NCI-H748 treated with DMSO at 0.1 percent for 48 hours (cell line): ENCODE results near the gene NPBWR2.
A peak's percentile ranks its signal among the peaks of the same experiment; 100 is the strongest.

Experiments
- DNase-seq: peaks from one replicate; lab custom pipeline; 2025; lab: John Stamatoyannopoulos, UW

The NPBWR2 gene, protein sequence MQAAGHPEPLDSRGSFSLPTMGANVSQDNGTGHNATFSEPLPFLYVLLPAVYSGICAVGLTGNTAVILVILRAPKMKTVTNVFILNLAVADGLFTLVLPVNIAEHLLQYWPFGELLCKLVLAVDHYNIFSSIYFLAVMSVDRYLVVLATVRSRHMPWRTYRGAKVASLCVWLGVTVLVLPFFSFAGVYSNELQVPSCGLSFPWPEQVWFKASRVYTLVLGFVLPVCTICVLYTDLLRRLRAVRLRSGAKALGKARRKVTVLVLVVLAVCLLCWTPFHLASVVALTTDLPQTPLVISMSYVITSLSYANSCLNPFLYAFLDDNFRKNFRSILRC

DNA sequence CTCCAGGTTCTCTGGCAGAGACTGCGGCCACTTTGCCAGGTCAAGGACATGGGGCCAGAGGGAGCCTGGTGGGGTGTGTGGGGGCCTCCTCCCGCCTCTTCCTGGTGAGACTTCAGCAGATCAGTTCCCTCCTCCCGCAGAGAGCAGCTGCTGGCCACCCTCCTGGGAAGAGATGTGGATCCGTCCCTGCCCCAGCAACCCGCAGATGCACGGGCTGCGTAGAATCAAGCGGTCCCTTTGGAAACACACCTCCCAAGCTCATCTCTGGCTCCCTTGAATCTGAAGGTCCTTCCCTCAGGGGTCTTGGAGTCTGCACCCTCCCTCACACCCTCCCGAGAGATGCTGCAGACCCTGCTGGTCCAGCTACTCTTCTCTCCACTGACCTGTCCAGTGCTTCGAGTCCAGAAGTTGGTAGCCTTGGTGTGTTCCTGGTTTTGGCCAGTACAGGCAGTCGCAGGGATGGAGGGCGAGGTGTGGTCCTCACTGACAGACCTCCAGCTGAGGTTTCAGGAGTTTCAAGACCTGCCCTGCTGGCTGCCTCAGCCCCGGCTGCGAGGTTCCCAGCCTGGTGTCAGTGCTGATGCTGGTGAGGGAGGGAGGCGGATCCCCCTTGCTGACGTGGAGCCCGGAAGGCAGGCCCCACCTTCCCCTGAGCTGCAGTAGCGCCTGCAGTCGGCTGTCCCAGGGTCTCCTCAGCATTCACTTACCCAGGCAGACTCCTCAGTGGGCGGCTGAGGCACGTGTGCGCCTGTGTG lies at the start of gene NPBWR2:
Gene NPBWR2 (minus strand): TSS at position 585 of the 755 bp plus-strand sequence. CDS start 734 bp downstream, outside the sequence.
- no peak for DNase-seq

DNA sequence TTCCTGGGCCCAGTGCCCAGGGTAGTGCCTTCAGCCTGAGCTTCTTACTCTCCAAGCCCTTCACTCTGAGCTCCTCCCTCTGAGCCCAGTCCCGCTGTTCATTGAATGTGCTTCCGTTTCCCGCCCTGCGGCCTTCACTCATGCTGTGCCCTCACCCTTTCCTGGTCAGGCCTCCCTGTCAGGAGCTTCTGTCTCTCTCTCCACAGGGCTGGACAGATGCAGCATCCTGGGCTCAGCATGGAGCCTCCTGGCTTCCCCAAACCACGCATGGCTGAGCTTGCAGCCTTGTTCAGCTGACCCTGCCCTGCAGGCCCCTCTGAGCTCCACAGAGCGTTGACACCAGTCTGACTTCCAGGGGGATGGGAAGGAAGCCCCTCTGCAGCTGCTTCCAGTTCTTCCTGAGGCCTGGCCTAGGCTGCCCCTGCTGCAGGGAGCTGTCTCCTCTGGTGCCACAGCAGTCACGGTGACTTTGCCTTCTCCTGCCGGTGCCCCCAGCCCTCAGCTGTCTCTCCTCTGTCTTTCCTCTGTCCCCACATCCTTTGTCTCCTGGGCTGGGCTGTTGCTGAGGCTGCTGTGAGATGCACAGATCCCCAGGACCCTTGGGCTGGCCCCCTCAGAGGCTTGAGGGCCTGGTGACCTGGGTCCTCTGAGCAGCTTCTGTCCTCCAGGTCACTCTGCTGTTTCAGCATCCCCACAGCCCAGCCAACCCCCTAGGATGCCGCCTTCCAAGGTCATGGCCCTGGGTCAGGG lies 48.9 kb upstream of the NPBWR2 start:
- DNase-seq = no peak

DNA sequence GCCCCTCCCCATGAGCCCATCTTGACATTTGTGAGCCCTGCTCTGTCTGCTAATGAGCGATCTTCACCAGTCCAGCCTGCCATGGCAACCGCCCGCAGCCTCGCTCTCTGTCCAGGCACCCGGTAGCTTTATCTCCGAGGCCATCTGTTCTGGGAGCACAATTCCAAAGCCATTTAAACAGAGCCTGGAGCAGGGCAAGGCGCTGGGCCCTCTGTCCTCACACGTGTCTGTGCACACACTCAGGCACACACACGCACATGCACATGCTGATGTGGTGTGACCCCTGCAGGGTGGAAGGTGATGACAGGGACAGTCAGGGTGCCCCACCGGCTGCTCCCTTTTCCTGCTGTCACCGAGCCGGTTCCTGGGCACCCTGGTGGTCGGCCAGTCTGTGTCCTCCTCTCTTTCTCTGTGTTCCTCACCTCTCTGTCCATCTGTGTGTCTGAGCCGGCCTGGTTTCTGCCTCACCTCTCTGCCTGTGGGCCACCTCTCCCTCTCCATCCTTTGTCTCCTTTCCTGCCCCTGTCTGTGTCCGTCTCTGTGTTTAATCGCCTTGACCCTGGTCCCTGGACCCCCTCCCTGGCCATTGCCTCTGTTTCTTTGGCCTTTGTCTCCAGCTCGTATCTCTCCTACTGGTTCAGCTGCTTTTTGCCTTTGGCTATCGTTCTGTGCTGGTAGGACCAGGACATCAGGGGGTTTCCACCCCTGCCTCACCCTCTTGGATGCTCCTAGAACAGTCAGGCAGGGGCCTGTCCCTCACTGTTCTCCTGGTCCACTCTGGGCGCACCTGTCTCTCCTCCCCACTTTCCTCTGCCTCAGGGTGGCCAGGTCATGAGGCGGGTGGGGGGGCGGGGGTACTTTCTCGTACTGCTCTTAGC lies 48.1 kb upstream of the NPBWR2 start:
- DNase-seq = no peak

DNA sequence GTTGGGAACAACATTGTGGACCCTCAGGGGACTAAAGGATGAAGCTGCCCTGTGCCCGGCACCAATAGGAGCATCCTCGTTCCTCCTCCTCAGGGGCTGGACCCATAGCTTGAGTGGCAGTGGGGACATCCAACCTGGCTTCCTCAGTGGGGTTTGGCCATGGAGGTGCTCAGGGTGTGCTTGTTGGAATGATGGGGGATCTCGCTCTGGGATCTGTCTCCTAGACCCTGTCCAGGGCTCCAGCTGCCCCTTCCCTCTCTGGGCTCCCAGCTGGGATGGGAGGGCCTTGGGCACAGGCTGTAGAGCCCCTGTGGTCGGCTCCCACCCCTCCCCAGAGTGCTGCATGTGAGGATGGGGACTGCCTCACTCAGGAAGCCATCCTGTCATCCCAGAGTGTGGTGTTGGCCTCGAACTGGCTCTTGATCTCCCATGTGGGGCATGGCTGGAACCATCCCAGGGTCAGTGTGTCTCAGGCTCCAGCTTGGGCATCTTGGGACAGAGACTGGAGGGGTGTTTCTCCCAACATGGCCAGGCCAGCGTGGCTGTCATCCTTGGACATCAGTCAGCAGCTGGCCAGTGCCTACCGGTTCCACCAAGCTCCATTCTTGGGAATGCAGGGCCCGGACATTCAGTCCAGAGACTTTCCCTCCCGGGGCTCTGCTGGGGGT lies 47.4 kb upstream of the NPBWR2 start:
- DNase-seq = no peak

DNA sequence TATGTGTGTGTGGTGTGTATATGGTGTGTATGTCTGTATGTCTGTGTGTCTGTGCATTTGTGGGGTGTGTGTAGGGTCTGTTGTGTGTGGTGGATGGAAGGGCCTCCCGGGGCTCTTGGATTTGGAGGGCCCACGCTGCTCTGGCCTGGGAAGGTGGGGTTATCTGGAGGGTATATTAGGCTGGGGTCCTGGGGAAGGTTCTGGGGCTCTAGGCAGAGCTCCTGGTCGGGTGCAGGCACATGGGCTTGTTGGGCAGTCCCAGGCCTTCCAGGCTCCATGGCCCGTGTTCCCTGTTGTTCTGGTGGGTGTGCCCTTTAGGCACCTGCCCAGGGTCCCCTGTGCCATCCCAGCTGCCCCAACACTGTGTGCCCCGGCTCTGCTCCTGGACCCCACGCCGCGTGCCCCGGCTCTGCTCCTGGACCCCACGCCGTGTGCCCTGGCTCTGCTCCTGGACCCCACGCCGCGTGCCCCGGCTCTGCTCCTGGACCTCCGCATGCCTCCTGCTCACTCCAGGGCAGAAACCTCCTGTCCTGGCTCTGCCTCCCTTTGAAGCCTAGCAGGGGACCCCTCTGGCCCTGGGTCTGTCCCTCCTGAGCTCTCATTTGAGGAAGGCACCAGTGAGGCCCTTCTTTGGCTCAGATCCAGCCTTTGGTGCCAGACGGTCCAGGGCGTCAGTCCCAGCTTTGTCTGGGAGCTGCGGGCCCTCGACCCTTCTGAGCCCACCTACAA lies 46.7 kb upstream of the NPBWR2 start:
- DNase-seq = no peak

DNA sequence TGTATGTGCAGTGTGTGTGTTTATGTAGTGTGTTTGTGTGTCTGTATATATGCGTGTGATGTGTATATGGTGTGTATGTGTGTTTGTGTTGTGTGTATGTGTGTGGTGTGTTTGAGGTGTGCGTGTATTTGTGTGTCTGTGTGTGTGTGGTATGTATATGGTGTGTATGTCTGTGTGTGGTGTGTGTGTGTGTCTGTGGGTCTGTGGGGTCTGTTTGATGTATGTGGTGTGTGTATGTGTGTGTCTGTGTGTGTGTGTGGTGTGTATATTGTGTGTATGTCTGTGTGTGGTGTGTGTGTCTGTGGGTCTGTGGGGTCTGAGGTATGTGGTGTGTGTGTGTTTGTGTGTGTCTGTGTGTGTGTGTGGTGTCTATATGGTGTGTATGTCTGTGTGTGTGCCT lies 46.0 kb upstream of the NPBWR2 start:
- DNase-seq = no peak

DNA sequence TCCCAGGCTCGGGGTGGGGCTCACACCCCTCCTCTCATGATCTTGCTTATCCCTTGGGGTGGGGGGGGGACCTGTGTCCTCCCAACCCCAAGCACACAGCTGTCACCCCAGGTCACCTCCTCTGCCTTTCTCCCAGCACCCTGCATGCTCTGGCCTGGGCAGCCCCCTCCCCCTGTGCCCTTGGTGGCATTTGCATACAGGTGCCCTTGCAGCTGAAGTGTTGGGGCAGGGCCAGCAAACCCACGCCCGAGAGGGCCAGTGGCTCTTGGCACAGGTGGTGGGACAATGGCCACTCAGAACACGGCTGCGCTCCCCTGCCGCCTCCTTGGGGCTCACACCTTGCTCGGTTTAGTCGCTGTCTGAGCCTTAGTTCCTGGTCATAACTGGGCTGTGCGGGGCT lies 45.5 kb upstream of the NPBWR2 start:
- DNase-seq = peak; percentile 33

DNA sequence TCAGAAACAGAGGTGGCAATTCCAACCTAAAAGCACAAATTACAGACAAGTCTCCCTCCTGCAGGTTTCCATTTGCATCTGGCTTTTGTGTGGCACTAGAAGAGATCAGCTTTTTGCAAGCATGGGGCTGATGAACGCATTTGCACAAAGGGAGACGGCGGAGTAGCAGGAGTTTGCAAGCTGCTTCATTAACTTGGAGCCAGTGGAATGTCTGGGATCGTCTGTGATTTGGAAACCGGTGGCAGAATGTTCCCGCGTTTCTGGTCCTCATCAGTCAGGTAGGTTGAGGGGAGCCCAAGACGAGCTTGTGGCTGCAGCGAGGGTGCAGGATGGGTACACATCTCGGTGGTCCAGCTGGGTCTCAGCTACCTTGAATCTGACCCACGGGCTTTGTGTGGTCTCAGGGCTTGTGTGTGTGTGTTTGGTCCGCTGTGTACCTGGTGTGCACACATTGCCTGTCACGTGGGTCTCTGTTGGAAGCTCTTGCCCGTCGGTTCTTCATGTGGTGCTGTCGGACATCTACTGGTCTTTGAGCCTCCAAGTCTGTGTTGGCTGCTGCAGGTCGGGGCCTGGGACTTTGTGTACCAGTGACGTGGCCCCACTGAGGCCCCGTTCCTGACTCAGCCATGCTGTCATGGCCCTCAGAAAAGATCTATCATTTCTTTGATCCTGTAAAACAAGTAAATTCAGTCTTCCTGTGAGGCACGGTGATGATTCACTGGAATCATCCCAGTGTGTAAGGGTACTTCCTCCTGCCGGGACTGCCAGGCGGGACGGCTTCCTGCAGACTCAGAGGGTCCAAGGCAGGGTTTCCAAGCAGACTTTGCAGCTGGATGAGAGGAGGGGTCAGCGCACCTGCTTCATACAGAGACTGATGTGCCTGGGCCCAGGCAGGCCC lies 44.5 kb upstream of the NPBWR2 start:
- no peak for DNase-seq

DNA sequence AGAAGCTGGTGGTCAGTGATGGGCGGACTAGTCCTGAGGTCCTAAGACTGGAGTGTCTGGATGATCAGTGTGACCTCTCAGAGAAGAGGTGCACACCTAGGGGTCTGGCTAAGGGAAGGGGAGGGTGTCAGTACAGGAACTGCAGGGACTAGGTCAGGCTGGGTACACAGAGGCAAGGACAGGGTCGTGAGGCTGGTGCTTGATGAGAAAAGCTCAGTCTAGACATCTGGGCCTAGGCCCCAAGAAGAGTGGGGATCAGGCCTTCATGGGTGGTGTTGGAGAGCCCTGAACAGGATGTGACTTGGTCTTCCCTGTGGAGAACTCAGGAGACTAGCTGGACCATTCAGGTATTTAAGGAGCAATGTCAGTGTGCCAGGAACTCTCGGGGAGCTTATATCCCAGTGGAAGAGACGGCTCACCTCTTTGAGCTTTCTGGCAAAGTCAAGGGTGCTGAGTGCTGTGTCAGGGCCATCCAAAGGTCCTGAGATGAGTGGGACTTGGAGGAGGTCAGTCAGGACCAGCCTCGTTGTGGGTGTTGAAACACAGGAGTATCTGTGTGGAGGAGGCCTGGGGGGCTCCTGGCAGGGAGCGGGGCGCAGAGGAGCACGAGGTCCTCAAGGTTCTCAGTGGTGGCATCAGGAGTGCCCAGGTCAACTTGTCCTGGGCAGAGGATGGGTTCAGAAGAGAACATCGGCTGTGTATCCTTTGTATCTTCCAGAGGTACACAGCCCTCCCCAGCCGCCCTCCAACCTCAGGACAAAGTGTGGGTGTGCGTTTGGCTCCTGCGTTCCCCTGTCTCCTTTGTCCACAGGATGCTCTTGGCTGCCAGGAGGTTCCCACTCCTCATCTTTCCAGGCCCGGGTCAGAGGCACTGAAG lies 43.6 kb upstream of the NPBWR2 start:
- no peak for DNase-seq

DNA sequence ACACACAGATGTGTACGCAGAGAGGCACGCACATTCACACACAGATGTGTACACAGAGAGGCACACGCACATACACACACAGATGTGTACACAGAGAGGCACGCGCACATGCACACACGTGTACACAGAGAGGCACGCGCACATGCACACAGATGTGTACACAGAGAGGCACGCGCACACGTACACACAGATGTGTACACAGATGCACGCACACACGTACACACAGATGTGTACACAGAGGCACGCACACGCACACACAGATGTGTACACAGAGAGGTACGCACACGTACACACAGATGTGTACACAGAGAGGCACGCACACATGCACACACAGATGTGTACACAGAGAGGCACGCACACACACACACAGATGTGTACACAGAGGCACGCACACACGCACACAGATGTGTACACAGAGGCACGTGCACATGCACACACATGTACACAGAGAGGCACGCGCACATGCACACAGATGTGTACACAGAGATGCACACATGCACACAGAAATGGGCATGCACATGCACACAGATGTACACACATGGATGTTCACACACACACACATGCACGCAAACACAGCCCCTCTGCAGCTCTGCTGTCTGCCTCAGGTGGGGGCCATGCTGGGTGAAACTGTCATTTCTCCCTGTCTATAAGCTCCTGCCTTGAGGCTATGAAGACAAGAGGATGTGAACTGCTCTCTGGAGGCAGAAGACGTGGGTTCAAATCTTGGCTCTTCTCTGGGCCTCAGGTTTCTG lies 42.6 kb upstream of the NPBWR2 start:
- no peak for DNase-seq

DNA sequence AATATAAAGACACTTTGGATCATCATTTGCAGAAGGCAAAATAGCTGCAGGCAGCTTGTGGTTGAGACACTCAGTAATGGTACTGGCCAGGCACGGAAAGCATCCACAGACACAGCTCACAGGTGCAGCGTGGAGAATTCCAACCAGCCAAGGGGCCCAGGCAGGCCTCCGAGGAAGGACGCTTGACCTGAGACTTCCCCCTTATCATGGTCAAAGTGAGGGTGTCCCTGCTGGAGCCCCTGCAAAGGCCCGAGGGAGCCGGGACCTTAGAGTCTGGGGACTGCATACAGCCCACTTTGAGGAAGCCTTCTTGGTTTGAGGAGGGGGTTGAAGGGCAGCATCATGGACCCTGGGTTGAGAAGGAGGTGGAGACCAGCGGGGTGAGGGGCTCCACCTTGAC lies 41.8 kb upstream of the NPBWR2 start:
- no peak for DNase-seq

DNA sequence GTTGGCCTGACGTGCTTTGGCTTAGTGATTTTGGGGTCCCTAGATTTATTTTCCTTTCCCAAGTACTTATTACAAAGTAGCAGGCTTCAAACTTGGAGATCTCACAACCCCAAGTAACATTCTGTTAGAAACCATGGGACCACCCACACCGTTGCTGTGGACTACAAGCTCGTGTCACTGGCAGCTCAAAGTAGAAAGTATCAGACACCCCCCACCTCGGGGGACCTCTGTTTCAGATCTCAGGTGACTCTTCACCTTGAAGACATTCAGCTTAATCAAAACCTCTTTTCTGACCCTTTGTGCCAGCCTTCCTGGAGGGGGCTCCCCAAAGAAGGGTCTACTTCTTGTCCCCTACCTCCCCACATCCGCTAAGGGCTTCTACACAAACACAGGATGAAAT lies 41.2 kb upstream of the NPBWR2 start:
- DNase-seq = no peak

DNA sequence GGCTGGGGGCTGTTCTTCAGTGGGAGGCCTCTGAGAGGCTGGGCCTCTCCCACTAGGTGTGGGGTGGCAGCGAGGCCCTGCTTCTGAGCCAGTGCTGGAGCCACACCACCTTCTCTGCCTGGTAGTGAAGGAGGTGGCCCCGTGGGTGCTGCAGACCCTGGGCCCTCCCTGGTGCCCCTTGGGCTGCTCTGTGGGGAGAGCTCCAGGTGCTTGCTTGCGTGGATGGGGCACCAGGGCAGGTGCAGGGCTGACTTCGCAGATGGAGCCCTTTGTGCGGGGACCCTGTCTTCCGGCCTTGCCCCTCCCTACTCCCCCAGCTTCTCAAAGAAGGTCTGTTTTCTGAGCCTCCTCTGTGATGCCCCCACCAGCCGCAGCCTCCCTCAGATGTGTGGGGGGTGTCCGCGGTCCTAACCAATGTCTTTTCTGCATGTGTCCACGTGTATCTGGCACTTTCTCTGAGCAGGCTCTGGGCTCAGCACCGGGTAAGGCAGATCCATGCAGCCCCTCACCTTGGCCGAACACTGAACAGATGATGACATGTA lies 39.6 kb upstream of the NPBWR2 start:
- DNase-seq = no peak

DNA sequence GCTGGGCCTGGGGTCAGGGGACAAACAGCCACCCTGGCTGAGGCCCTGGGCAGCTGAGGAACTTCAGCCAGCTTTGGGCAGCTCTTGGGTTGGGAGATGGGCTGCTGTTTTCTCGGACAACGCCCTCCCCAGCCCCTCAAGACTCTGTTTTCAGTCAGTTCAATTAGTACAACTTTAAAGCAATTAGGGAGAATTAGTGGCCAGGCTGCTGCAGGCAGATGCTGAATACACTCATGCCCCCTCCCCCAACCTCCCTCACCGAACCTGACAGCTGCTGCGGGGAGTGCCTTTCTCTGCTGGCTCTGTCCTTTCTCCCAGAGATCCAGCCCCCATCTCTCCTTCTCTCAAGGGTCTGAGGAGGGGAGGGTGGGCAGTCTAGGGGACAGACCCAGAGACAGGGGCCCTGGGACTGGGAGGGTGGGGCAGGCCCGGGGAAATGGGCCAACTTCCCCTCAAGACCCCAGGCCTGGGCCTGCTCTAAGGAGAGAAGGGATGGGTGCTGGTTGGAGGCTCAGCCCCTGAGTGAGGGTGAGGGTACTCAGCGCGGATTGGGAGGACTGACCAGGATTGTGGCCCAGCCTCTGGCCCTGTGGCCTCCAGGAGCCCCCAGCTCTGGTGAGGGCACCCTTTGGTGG lies 39.1 kb upstream of the NPBWR2 start:
- no peak for DNase-seq

DNA sequence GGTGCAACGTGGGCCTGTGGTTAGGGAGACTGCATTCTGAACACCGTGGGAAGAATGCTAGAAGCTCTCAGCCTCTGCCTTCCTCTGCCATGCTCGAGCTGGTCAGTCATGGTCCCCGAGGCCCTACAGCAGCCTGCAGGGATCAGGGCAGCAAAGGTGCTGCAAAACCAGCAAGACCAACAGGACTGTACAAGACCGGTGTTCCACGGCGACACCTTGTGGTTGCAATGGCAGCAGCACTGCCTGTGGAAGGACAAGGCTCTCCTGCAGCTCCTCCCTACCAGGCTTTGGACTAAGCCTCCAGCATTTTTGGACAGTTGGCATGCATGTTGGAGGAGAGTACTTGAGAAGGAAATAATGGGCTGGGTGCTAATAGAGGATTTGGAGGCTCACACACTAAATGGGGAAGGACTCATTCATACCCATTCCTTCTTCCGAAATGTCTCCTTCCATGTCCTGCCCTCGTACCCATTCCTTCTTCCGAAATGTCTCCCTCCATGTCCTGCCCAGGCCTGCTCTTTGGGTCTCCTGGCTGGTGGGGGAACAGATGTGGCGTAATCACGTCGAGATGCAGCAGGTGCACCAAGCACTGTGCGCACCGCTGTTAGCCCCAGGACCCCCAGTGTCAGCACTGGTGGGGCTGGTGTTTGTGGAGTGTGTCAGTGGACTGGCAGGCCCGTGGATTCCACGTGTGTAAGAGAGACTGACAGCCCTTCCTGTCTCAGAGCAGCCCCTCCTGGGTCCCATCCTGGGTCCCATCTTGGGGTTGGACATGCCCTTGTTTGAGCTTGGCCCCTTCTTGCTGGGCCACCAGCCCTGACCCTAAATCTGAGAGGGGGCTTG lies 38.3 kb upstream of the NPBWR2 start:
- DNase-seq = no peak
